ENCODE results near the gene RPS6KA3. TPM values are rescaled to one million over a fixed set of nuclear protein-coding genes. Genes with fewer than 3 reads are reported as not detected.

The RPS6KA3 gene
- total RNA-seq, 6 experiments from 2014 or later, result 36.0 to 63.7 (median 44.7) TPM

- intact Hi-C loops (cut with DNase I), result no loop called here
- Histone ChIP-seq H3K27me3 (no peaks in the 10 kb centered on the region), H3K36me3 (peaks cover 0 to 19% (median 3%) of the 10 kb centered on the region in 4 donors), H3K4me3 (no peak overlapping the region), H3K27ac (no peak overlapping the region), H3K4me1 (no peaks in the 10 kb centered on the region), H3K9me3 (no peaks in the 10 kb centered on the region)
- TF ChIP-seq CTCF (IDR thresholded peaks at IDR 0.05), result no peak
- TF ChIP-seq POLR2A (IDR thresholded peaks at IDR 0.05), result no peak
- no peak for DNase-seq
- ATAC-seq, result no peak
These were observed 141.7 kb downstream of the RPS6KA3 start for GRCh38 chrX:20124964-20125363.

- no peaks in the 10 kb centered on the region for H3K9me3 ChIP-seq
- WGBS (ENCODE audit: insufficient coverage, low coverage, low lambda C conversion rate, missing lambda C conversion rate), result 57% methylated on average over 12 of the region's 12 CpGs
- no peaks in the 10 kb centered on the region for H3K36me3 ChIP-seq
- ATAC-seq, result no peak
- no peak for TF ChIP-seq CTCF (IDR thresholded peaks at IDR 0.05)
- no peak for TF ChIP-seq POLR2A (IDR thresholded peaks at IDR 0.05)
- no peaks in the 10 kb centered on the region for H3K4me1 ChIP-seq
- peaks cover 0 to 16% of the 10 kb centered on the region in 2 donors for H3K27me3 ChIP-seq
- no peak overlapping the region for H3K27ac ChIP-seq
- intact Hi-C loops (cut with DNase I), result no loop called here
- no peak for DNase-seq
- no peak overlapping the region for H3K4me3 ChIP-seq
These were observed 148.5 kb downstream of the RPS6KA3 start for GRCh38 chrX:20118065-20118824.

- no peaks in the 10 kb centered on the region for H3K4me1 ChIP-seq
- intact Hi-C loops (cut with DNase I), result no loop called here
- no peak within 1 kb of the TSS for H3K27ac ChIP-seq
- peak within 1 kb of the TSS in 1 of 3 donors; percentile 13 for H3K4me3 ChIP-seq
- H3K9me3 ChIP-seq, result no peaks in the 10 kb centered on the region
- peaks cover 0 to 16% of the 10 kb centered on the region in 2 donors for H3K27me3 ChIP-seq
- WGBS (ENCODE audit: insufficient coverage, low coverage, low lambda C conversion rate, missing lambda C conversion rate), result 66% methylated on average over 23 of the region's 91 CpGs
- DNase-seq (no peak), ATAC-seq (peak in 1 of 4 donors; percentile 28)
- no peaks in the 10 kb centered on the region for H3K36me3 ChIP-seq
- TF ChIP-seq POLR2A (IDR thresholded peaks at IDR 0.05), result no peak
- TF ChIP-seq CTCF (IDR thresholded peaks at IDR 0.05), result no peak
These were observed 150.0 kb downstream of the RPS6KA3 start, which contains the start of gene MAP7D2 for GRCh38 chrX:20116577-20117240. MAP7D2 (minus strand) TSS chrX:20116907; CDS start chrX:20116879, 28 bp downstream.

- ATAC-seq (peak in 1 of 4 donors; percentile 36), DNase-seq (no peak)
- no peaks in the 10 kb centered on the region for H3K9me3 ChIP-seq
- no peaks in the 10 kb centered on the region for H3K4me1 ChIP-seq
- H3K36me3 ChIP-seq, result no peaks in the 10 kb centered on the region
- intact Hi-C loops (cut with DNase I), result no loop called here
- peaks cover 0 to 16% of the 10 kb centered on the region in 2 donors for H3K27me3 ChIP-seq
- H3K27ac ChIP-seq, result no peak overlapping the region
- TF ChIP-seq CTCF (IDR thresholded peaks at IDR 0.05), result no peak
- no peak for TF ChIP-seq POLR2A (IDR thresholded peaks at IDR 0.05)
- WGBS (ENCODE audit: insufficient coverage, low coverage, low lambda C conversion rate, missing lambda C conversion rate), result 47% methylated on average over 3 of the region's 47 CpGs
- peak overlapping the region in 1 of 3 donors; percentile 13 for H3K4me3 ChIP-seq
These were observed 150.6 kb downstream of the RPS6KA3 start for GRCh38 chrX:20116087-20116576.

All from right lobe of liver (tissue), 6 donors.